GM21526 (cell line): Measurements from ENCODE around the gene PBX3.

Experiments
- ATAC-seq: cut with Tn5 transposase; IDR thresholded peaks from one replicate; pipeline ENCODE4 v1.9.1; 2021; ENCODE audit warnings: moderate library complexity; ENCODE audit not compliant: unreplicated experiment, low FRiP score

The PBX3 gene

DNA sequence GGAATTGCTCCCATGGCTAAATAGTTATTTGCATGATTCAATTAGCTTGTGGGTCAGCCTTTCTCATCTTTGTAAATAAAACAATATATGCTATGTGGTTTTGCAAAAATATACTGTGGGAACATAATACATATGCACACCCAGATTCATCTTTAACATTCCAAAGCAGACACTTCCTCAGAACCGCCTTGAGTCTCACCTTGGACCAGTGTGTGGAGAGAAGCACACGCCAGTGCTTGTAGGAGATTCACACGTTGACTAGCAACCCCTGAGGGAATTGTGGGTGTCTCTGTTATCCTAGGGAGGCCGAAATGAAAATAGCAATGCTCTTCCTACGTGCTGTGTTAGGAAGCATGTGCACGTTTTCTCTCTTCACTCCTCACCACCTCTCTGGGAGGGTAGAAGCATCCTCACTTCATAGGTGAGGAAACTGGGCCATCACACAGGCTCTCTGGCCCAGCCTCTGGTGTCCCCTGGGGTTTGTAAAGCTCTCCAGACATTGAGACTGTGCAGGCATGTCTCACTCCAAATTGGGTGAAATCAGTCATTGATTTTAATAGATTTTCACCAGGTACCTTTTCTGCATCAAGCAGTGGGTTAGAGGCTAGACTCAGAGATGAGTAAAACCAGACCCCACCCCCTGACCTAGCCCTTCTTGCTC, 221.7 kb downstream of the PBX3 start:
- ATAC-seq: no peak

DNA sequence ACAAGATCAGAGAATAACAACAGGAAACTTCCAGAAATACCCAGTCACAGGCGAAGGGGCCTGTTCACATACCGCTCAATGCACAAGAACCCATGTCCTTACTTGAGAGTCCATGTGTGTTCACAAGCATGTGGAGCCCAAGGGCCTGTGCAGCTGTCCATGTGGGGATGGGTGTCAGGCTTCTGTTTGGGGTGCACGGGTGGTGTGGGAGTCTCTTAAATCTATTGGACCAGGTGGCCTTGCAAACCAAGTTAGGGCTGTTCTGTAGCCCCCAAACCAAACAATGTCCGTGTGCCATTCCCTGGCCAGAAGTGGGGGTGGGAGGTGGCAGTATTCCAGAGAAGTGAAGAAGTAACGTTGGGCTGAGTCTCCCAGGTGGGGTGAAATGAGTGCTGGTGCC, 222.3 kb downstream of the PBX3 start:
- ATAC-seq: no peak

DNA sequence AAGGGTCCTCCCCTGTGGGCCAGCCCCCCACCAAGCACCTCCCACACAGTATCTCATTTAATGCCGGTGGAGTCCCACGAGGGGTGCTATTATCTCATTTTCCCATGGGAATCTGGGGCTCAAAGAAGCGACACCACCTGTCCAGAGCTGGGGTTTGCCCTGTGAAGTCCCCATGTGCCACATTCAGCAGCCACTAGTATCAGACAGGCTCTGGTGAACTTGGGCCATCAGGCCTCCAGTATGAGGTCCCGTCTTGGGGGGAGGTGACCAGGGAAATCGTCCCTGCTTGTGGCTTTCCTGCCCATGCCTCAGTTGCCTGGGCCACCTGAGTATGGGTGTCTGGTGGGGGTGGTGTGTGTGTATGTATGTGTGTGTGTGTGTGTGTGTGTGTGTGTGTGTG, 222.7 kb downstream of the PBX3 start:
- ATAC-seq: no peak

DNA sequence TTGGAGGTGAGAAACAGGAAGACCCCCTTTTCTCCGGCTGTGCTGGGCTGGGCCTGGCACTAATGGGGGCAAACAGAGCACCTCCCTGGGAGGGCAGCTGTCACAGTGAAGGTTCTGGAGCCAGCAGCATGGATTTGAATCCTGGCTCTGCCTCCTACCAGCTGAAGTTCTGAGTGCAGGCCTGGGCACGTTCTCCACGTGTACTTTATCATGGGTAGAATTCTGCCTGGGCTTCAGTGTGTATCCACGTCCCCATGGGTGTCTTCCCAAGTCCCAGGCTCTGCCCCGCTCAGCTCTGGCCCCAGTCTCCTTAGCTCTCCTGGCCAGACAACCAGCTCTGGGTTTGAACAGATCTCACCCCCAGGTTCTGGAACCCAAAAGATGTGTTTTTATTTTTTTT, 223.2 kb downstream of the PBX3 start:
- ATAC-seq: no peak

DNA sequence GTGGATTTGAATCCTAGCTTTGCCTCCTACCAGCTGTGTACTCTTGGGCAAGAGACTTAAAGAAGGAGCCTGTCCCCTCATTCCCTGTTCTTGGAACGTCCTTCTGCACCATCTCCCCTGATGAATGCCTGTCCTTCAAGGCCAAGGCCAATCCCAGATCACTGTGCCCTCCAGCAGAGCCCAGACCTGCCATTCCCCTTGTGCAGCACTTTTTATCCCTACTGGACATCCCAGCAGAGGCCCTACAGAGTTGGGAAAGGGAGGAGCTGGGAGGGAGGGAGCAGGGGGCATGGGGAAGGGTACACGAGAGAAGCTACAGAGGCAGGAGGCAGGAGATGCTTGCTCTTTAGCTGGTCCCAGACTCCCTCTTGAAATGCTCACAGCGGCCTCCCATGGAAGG, 223.9 kb downstream of the PBX3 start:
- ATAC-seq: no peak

DNA sequence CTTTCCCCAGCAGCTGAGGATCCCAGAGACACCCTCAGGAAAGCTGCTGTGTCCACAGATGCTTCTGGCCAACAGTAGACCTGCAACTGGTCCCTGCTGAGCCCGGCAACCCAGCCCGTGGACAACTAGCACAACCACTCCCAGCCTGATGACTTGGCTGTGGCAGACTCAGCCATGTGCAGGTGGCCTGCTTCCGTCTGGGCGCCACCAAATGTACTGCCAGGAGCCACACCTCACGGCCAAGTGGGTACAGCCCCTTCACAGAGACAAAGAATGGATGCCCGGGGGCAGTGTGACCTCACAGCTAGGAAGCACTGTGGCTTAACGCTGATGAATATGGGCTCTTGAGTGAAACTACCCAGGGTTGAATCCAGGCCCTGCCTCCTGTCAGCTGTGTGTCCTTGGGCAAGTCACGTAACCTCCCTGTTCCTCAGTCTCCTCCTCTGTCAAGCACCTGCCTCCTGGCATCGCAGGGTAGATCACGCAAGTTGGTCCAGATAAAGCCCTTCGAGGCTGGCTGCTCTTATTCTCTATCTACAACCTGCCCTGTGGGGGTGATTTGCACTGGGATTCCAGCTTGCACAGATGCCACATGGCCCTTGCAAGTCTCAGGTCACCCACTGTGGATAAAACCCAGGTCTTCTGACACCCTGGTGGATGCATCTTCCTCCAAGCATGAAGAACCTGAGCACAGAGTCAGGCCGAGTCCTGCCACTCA, 225.0 kb downstream of the PBX3 start:
- ATAC-seq: no peak

DNA sequence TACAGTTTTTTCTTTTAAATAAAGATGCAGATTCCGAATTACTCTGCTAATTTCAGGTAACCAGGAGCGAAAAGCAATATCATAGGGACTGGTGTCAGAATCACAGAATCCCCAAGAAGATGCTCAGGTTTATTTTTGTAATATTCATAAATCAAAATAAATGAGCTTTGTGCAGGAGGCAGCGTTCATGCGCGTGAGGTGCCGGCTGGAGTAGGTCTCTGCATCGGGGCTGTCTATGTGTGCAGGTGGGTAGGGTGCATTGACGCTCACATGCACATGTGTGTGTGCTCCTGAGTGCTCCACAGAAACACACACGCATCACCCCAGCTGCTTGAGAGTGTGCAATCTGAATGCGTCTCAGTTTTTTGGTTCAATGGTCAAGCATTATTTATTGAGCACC, 226.4 kb downstream of the PBX3 start:
- ATAC-seq: no peak

DNA sequence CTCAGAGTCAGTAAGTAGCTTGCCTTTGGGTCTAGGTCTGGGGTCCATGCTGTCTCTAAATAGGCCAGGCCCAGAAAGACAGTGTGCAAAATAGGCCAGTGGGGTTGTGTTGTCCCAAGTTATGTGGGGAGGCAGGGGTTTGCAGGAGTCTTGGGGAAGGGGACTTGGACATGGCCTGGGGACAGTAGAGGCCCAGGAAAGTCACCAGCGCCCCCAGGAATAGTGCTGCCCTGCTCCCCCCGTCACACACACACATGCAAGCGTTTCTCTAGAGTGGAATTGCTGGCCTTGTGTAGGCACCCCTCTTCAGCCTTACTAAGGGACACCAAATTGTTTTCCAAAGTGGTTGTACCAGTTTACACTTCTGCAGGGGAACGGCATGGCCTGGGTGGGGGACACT, 227.5 kb downstream of the PBX3 start:
- no peak for ATAC-seq

DNA sequence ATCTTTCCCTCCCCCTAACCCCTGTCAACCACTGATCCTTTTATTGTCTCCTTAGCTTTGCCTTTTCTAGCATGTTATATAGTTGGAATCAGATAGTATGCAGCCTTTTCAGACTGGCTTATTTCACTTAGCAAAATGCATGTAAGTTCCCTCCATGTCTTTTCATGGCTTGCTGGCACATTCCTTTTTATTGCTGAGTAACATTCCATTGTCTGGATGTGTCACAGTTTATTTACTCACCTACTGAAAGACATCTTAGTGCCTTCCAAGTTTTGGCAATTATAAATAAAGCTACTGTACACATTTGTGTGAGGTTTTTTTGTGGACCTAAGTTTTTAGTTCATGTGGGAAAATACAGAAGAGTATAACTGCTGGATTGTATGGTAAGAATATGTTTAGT, 230.1 kb downstream of the PBX3 start:
- no peak for ATAC-seq

DNA sequence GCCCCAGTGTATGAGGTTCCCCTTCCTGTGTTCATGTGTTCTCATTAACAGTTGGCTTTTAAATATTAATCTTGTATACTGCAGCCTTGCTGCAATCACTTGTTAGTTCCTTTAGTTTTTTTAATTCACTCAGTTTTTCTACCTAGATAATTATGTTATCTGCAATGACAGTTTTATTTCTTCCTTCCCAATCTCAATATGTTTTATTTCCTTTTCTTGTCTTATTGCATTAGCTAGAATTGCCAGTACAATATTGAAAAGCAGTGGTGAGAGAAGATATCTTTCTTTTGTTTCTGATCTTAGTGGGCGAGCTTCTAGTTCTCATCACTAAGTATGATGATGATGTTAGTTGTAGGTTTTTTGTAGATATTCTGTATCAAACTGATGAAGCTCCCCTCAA, 232.2 kb downstream of the PBX3 start:
- ATAC-seq: no peak

DNA sequence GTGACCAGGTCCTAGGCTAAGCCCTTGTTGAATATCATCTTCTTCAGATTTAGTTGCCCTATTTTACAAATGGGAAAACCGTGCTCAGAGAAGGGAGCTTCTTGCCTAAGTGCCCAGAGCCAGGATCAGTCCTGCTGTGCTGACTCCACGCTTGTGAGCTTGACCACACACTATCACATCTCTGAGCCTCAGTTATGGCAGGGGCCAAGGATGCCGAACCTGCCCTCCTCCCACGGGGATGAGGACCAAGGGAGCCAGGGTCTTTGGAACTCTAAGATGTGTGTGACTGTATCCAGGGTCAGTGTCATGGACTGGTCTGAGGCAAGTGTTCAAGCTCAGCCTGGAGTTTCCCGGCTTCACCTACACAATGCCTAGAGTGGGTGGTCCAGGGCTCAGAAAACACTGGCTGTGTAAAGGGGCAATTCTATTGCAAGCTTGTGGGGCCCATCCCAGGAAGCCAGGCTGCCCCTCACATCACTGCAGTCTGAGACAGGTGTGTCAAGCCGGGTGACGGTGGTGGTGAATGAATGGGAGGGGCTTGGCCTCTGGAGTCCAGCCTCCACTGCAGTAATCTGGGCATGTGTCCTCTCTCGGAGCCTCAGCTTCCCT, 235.7 kb downstream of the PBX3 start:
- no peak for ATAC-seq

DNA sequence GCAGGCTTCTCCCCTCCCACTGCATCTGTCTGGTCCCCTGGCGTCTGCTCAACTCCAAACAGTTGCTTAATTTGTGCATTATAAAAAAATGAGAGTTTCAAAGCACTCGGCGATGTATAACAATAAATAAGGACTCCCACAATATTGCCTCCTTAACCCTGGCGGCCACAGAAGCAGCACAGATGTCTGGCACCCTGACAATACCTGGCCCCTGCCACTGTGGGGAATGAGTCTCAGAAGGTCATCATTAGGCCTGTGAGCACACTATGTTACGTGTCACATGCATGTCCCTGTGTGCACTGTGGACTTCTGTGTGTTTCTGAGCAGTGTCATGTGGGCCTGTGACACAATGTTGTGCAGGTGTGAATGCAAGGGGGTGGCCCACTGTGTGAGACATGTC, 236.5 kb downstream of the PBX3 start:
- ATAC-seq: no peak

DNA sequence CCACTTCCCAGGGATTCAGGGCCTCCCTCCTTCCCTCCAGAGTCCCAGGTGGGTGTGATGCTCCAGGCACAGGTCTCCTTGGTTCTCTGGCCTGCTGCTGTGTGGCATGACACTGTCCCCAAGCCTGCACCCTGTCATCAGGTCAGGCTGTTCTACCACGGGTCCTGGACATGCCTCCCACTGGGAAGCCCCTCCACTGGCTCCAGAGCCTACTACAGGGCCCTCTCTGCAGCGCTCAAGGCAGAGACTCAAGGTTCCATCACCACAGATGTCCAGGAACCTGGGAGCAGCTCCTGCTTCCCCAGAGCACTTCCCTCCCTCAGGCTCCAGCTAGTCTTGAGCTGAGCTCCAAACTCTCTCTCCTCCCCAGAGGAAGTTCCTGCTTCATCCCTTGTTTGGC, 237.3 kb downstream of the PBX3 start:
- ATAC-seq: no peak

DNA sequence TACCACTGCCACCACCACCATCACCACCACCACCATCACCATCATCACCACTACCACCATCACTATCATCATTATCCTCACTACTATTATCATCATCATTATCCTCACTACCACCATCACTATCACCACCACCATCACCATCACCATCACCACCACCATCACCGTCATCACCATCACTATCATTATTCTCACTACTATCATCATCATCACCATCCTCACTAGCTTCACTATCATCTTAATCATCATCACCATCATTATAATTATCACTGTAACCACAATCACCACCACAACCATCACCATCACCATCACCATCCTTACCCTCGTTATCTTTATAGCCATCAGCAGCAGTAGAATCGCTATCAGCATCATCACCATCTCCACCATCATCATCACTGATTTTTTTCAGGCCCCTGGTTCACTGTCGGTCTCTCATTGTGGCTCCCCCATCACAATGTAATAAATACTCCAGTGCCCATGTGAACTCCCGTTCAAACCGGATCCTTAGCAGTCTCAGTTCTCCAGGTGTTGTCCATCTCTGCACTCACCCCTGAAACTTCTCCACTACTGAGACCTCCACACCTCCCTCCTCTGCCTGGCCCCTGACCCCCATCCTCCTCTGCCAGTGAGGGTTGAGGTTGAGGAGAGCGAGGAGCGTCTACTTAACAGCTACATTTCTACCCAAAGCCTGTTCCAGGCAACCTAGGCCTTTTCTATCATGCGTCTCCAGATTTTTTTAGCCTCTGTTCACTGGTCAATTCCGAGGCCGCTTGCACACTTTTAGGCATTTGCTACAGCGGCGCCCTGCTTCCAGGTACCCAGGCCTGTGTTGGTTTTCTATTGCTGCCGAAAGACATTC, 238.2 kb downstream of the PBX3 start:
- ATAC-seq: no peak

DNA sequence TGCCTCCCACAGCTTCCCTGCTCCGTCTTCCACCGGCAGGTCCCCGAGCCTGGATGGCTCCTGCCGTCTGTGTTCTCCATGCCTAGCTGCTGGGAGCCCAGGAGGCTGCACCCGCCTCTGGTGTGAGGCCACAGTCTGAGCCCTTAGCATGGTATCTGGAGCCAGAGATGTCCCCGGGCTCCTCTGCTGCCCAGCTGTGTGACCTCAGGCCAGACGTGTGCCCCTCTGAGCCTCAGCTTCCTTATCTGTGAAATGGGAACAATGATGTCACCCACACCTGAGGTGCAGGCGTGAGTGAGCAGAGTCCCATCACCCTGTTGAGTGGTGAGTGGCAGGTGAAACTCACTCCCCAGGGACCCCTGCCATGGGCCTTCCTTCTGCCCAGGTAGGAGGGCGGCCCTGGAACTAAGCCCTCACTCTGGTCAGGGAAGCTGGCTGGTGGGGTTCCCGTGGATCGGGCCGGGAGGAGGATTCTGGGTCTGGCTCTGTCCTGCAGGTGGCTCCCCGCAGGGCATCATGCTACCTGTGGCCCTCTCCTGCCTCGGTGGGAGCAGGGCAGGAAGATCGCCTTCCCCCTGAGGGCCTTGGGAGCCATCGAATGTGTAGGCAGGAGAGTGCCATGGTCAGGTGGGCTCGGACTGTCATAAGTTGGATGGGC, 239.0 kb downstream of the PBX3 start:
- ATAC-seq: no peak

DNA sequence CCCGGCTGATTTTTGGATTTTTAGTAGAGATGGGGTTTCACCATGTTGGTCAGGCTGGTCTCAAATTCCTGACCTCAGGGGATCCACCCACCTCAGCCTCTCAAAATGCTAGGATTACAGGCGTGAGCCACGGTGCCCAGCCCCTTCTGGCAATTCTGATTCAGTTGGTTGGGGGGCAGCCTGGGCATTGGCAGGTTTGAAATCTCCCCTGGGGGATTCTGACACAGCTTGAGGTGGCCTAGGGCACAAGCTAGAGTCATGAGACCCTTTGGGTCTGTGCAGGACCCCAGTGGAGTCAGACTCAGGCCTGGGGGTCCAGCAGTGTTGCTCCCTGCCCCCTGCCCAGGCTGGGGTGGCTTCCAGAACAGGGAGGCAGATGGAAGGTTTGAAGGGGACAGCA, 239.8 kb downstream of the PBX3 start:
- no peak for ATAC-seq

DNA sequence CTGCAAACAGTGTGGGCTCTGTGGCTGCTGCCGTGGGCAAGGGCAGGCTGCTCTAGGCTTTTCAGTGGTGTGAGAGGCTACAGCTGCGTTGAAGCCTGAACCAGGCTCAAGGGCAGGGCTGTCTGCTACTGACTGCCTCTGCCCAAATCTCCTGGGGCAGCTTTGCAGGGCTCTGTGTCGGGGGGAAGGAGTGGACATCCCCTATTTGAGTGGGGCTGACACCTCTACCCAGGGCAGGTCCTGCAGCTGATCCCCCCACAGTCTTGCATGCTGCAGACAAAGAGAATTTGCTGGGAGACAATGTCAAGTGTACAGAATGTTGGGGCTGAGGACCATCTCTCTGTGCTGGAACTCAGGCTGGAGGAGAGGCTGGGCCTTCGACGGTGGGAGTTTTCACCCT, 240.2 kb downstream of the PBX3 start:
- no peak for ATAC-seq

DNA sequence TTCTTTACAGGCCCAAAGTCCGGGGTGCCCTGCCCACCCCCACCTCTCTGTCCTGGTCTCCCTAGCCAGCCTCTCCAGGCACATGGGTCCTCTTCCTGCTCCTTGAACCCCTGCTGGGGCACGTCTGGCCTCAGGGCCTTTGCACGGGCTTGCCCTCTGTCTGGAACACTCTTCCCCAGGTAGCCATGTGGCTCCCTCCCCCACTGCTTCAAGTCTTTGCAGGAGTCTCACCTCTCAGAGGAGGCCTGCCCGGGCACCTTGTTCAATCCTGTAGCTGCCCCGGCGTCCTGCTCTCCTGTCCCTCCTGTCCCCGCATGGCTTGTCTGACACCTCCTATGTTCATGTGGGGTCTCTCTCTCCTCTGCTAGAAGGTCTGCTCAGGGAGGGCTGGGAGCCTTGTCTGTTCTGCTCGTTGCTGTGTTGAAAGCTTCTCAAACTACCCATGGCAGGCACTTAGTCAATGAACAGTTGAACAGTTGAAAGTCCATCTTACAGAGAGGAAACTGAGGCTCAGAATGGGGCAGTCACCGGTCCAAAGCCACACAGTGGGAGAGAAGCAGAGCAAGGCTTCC, 241.4 kb downstream of the PBX3 start:
- ATAC-seq: no peak

DNA sequence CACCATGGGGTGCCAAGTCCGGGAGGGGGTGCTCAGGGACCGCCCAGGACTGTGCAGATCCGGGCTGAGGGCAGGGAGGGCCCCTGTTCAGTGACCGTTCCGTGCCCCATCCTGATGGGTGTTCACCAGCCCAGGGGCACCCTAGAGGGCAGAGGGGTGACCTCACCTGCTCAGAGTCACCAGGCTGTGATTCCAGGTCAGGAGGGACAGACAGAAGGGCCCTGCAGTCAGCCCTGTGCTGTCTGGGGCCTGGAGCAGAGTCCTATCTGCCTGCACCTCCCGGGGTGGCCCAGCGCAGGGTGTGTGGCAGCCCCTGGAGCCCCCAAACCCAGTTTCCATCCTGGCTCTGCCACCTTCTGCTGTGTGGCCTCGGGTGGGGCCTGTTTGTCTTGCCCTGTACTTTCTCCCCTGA, 241.9 kb downstream of the PBX3 start:
- no peak for ATAC-seq

DNA sequence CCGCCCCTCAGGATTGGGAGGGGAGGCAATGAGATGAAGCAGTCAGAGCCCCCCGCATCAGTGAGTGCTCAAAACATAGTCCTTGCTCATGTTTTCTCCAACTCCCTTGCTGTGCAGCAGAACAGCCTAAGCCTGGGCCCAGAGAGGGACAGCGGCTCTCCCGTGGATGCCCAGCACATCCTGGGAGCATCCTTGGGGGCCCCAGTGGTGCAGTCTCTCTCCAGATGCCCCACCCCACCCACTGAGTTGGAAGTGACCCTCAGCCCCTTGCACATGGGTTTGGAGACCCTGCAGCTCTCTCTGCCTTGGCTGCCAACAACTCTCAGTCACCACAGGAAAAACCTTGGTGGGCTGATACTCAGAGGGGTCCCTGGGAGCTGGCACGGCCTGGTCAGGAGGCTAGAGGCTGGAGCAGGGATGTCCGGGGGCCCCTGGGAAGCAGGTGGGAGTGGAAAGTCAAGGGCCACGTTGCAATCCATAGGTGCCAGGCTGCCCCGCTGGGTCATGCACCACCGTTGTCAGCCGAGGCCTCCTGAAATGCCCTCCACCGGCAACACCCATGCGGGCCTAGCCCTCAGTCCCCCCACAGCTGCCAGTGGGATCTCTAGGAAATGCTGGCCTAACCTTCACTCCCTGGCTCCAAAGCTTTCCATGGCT, 242.5 kb downstream of the PBX3 start:
- no peak for ATAC-seq
